Suppressor macrophage treated with lipopolysaccharide for 1 hour (primary cell): ENCODE results near the gene CSRP1.

Experiments
- DNase-seq, 3 donors: peaks; one replicate each; pipeline ENCODE4 v3.0.0-alpha.2; 2020 to 2022

Gene CSRP1

DNA sequence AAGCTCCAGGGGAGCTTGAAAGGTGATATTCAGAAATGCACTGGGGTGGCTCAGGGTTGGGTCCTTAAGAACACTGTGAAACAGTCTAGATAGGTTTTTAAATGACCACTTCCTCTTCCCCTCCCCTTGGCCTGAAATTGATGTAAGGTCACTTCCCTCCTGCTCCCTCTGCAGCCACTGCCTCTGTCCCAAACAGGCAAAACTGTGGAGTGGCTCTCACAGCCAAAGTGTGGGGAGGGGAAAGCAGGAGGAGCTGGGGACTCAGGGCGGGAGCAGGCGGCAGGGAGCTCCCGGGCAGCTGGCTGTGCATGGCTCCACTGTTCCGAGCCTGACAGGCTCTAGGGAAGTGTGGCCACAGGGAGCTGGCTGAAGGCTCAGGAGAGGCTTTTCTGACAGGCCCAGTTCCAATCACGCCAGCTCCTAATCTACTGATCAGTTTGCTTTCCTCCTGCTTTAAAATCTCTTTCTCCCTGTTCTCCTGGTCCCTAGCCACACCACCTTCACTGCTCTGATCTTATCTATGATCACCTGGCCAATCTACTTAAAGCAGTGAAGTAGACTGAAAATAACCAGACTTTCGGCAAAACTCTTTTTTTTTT, 5.1 kb upstream of the CSRP1 start:
- DNase-seq, result peak; percentile 63 to 69 (median 66)

DNA sequence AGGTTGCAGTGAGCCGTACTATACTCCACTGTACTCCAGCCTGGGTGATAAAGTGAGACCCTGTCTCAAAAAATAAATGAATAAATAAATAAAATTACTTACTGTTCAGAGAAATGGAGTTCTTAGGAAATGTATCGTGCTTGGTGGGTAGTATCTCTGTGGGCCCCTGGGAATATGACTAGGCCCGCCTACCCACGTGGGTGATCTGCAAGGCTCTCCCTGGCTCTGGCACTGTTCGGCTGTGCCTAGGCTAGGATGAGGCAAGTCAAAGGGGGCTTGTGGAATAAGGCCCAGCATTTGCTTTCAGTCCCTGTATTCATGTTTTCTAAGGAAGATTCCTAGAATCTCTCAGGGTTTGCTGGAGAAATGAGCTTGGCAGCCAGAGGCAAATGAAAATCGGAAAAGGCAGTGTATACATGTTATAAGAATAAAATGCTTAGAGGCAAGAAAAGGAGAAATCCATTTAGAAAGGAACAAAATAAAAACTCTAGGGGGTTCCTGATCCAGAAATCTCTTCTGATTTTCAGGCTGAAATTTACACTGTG, 4.5 kb upstream of the CSRP1 start:
- no peak for DNase-seq

DNA sequence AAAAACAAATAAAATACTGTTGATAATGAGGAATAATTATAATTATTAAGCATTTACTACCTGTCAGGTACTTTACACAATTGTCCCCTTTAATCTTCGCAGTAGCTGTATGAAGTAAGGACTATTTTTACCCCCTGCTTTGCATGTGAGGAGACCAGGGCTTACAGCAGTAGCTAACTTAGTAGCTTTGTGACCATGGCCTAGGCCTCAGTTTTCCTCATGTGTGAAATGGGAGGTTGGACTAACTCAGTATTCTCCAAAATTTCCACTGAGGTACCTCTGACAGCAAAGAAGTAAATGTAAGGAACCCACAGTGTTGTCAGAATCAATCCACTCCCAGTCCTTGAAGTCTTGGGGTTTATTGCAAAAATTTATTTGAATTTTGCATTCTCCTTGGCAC, 3.8 kb upstream of the CSRP1 start:
- no peak for DNase-seq

DNA sequence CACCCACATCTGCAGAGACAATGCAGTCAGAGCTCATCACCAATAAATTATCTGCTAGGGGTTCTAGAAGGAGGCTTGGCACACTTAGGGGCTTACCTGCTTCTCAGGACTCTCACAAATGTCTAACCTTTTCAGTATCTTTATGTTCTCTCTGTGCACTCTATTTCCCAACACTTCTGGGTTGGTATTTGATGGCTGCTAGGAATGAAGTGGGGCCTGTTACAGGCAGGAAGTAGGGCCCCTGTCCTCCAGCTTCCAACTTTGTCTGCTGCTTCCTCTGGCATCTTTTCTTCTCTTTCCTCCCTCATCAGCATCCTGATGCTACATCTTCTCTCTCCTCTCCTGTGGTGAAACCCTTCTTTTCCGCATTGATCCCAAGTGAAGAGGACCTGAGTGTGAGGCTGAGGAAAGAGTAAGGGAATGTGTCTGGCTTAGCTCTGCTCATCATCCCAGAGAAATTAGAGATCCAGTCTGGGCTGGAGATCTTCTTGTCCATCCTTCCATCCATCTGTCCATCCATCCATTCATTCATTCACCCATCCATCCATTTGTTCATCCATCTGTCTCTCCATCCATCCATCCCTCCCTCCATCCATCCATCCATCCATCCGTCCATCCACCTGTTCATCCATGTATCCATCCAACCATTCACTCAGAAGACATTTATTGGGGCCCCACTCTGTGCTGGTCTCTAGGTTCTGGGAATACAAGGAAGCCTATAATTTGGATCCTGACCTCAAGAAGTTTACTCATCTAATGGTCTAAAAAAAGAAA, 2.9 kb upstream of the CSRP1 start:
- DNase-seq, result no peak

DNA sequence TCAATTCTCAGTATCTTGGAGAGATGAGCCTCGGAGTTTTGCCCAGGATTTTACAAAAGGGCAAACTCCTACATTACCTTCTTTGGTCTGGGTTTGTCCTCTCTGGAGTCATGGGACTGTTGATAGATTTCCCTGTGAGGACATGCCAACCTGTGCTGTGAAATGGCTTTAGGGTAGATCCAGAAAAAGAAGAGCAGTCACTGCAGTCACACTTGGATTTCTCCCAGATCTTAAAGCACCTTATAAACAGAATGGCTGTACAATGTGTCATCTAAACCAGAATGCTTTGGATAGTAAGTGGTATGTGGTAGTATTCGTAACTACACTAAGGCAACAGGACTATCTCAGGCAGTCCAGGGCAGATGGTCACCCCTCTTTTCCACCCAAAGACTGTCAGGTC, 1.9 kb upstream of the CSRP1 start:
- DNase-seq, result no peak

DNA sequence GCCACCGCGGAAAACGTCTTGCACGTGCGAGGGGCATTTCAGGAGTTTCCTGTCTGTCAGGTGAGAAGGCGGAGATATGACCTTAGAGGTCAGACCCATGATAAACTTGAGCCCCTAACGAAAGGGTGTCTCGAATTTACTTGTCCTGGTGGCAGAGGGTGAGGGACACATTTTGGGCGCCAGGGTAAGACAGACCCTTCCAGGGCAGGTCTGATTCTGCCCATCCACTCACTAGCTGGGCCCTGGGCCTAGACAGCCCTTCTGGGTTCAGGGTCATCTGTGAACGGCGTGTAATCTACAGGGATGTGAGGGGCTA, 395 bp upstream of the CSRP1 start:
- DNase-seq, result no peak

DNA sequence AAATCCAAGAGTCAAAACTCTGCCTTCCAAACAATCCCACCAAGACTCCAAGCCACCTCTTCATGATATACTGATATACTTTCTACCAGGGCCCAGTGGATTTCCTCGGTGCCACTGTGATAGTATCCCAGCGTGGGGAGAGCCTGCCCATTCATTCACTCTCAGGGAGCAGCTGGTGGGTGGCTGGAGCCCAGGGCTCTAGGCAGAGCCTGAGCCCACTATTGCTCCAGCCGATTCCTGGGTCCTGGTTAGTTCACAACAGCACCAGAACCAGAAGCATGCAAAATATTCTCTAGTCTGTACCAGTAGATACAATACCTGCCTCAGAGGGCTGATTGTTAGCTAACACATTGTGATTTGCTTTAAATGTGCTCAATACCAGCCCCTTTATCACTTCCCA, 831 bp downstream of the CSRP1 start:
- no peak for DNase-seq

GRCh38 chr1:201505503-201505890, 1.4 kb downstream of the CSRP1 start:
- peak; percentile 58 to 67 (median 61) for DNase-seq

- no peak for DNase-seq
Observed at GRCh38 chr1:201504799-201505502, 2.0 kb downstream of the CSRP1 start.

- DNase-seq, result no peak
Observed at GRCh38 chr1:201504179-201504631, 2.7 kb downstream of the CSRP1 start.

- peak in 2 of 3 donors; percentile 29 to 34 for DNase-seq
Observed at GRCh38 chr1:201503397-201504176, 3.3 kb downstream of the CSRP1 start.

- no peak for DNase-seq
Observed at GRCh38 chr1:201502511-201502857, 4.4 kb downstream of the CSRP1 start.

DNA sequence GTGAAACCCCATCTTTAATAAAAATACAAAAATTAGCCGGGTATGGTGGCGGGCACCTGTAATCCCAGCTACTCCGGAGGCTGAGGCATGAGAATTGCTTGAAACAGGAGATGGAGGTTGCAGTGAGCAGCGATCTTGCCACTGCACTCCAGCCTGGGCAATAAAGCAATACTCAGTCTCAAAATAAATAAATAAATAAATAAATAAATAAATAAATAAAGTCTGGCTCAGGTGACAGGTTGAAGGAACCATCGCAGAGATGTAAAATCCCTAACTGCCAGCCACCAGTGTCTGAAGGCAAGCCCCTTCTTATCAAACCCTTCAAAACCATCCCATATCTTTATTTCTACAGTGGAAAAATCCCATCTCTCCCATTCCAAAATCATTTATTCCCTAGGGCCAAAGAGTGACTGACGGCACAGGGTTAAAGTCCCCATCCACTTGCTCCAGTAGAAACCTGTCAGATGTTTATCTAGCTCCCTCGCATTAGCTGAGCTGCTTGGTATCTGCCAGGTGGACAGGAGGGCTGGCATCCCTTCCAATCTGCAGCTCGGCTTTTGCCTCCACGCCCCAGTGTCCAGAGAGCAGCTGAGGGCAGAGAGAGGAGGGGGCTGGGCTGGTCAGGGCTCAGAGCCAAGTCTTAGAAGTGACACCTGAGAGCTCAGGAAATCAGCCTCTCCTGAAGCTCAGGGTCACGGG, 5.0 kb downstream of the CSRP1 start:
- DNase-seq, result no peak

- no peak for DNase-seq
Observed at GRCh38 chr1:201501144-201501543, 5.8 kb downstream of the CSRP1 start.

DNA sequence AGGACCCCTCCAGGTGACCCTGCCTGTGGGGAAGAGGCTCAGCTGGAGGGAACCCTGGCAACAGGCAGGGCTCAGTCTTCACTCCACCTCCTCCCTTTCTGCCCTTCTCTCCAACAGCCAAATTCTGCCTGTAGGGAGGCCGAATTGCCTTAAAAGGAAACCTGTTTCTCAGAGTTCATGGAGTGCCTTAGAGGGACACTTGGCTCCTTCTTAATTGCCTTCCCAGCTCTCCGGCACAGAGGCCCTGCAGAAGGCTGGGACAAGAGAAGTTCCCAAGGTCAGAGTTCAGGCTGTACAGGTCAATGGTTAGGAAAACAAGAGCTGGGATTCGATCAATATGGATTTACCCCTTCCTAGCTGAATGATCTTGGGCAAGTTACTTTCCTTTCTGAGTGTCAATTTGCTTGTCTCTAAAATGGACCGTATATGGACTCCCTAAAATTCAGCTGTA, 6.2 kb downstream of the CSRP1 start:
- no peak for DNase-seq

GRCh38 chr1:201499795-201500669, 6.9 kb downstream of the CSRP1 start:
- DNase-seq, result no peak

- no peak for DNase-seq
Observed at GRCh38 chr1:201499191-201499590, 7.7 kb downstream of the CSRP1 start.

DNA sequence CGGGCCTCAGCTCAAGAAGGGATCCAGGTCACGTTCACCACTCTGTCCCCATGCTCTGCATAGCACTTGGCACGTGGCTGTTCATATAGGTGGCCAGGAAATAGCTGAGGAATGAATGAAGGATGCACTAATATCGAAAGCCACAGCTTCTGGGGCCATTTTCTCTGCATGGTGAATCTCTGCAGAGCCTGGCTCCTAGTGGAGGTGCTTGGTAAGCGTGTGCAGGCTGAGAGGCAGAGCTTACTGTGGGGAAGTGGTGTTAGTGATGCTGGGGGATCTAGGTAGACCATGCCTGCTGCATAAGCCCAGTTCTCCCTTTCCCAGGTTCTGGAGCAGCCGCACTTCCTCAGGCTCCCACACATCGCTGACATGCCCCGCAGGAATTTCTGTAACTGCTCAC, 8.3 kb downstream of the CSRP1 start:
- no peak for DNase-seq

DNA sequence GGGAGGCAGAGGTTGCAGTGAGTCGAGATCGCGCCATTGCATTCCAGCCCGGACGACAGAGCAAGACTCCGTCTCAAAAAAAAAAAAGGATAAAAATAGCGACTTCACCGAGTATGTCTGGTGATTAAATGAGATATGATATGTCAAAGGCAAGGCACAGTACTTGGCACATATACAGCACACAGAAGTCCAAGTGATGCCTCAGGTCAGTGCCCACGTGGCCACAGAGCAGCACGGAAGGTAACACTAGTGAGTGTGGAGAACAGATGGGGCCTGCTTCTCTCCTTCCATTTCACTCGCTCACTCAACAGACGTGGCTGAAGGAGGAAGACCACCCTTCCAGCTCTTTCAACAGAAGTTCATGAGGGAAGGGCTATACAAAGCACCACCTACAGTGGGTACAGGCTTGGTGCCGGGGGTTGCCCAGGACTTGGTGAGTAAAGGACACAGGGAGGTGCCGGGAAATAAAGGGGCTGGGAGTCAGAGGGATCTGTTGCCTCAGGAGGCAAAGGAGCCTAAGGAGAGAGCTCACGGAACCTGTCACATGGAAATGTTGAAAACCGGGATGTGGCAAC, 8.9 kb downstream of the CSRP1 start:
- DNase-seq, result no peak

GRCh38 chr1:201496296-201496690, 10.6 kb downstream of the CSRP1 start:
- DNase-seq, result no peak
